Neutrophil (primary cell): ENCODE data around the gene LRFN2.

ENCODE experiments used
- H3K27ac ChIP-seq: fragments of 200-600 bp; sonication (generic); 2 replicates; pipeline ENCODE4 v1.5.1; 2016; ENCODE audit warnings: mild to moderate bottlenecking, moderate library complexity
- H3K27me3 ChIP-seq: fragments of 200-600 bp; sonication (generic); 2 replicates; pipeline ENCODE4 v1.6.0; 2016; ENCODE audit warnings: mild to moderate bottlenecking
- H3K36me3 ChIP-seq: fragments of 200-600 bp; sonication (generic); 2 replicates; pipeline ENCODE4 v1.5.1; 2017
- H3K4me1 ChIP-seq, 2 experiments: fragments of 200-600 bp in 1 of 2; sonication (generic) in 1 of 2; 1 replicate in 1 of 2; 2 replicates in 1 of 2; pipeline versions ENCODE4 v1.5.1 to v1.6.1; 2013 to 2016; ENCODE audit warnings: low read depth in 1 of 2, low read length in 1 of 2, mild to moderate bottlenecking in 1 of 2, moderate library complexity in 1 of 2; ENCODE audit not compliant: control insufficient read depth in 1 of 2, insufficient read depth in 1 of 2
- H3K4me3 ChIP-seq, 2 experiments: fragments of 200-600 bp in 1 of 2; sonication (generic) in 1 of 2; 1 replicate in 1 of 2; 2 replicates in 1 of 2; pipeline ENCODE4 v1.5.1; 2013 to 2016; ENCODE audit warnings: low read depth in 1 of 2, low read length in 1 of 2, mild to moderate bottlenecking in 1 of 2, moderate library complexity in 1 of 2
- H3K9me3 ChIP-seq: fragments of 200-600 bp; sonication (generic); 2 replicates; pipeline ENCODE4 v1.5.1; 2016
- TF ChIP-seq, protein P1 (sequence below): fragments of 200-600 bp; sonication (generic); IDR thresholded peaks from 2 replicates; pipeline ENCODE4 v1.5.1; 2016; ENCODE audit warnings: antibody characterized with exemption

Gene LRFN2

GRCh38 chr6:40359808-40360207, 227.4 kb downstream of the LRFN2 start:
- TF ChIP-seq, protein P1, sequence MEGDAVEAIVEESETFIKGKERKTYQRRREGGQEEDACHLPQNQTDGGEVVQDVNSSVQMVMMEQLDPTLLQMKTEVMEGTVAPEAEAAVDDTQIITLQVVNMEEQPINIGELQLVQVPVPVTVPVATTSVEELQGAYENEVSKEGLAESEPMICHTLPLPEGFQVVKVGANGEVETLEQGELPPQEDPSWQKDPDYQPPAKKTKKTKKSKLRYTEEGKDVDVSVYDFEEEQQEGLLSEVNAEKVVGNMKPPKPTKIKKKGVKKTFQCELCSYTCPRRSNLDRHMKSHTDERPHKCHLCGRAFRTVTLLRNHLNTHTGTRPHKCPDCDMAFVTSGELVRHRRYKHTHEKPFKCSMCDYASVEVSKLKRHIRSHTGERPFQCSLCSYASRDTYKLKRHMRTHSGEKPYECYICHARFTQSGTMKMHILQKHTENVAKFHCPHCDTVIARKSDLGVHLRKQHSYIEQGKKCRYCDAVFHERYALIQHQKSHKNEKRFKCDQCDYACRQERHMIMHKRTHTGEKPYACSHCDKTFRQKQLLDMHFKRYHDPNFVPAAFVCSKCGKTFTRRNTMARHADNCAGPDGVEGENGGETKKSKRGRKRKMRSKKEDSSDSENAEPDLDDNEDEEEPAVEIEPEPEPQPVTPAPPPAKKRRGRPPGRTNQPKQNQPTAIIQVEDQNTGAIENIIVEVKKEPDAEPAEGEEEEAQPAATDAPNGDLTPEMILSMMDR = no peak

GRCh38 chr6:40358473-40359460, 228.4 kb downstream of the LRFN2 start:
- Histone ChIP-seq H3K9me3 (no peaks in the 10 kb centered on the region), H3K27me3 (no peaks in the 10 kb centered on the region), H3K36me3 (no peaks in the 10 kb centered on the region), H3K4me3 (no peak overlapping the region), H3K4me1 (no peaks in the 10 kb centered on the region), H3K27ac (no peak overlapping the region)
- TF ChIP-seq, protein P1 = no peak

More at GRCh38 chr6:40359808-40360207, 227.4 kb downstream of the LRFN2 start:
- no peak overlapping the region for H3K27ac ChIP-seq
- no peak overlapping the region for H3K4me3 ChIP-seq
- H3K9me3 ChIP-seq = no peaks in the 10 kb centered on the region
- H3K4me1 ChIP-seq = no peaks in the 10 kb centered on the region
- no peaks in the 10 kb centered on the region for H3K27me3 ChIP-seq
- H3K36me3 ChIP-seq = no peaks in the 10 kb centered on the region

- Histone ChIP-seq H3K27me3 (no peaks in the 10 kb centered on the region), H3K36me3 (no peaks in the 10 kb centered on the region), H3K9me3 (no peaks in the 10 kb centered on the region), H3K4me3 (no peak overlapping the region), H3K4me1 (no peaks in the 10 kb centered on the region), H3K27ac (no peak overlapping the region)
- TF ChIP-seq, protein P1 = no peak
Observed at GRCh38 chr6:40356242-40356910, 230.8 kb downstream of the LRFN2 start.

DNA sequence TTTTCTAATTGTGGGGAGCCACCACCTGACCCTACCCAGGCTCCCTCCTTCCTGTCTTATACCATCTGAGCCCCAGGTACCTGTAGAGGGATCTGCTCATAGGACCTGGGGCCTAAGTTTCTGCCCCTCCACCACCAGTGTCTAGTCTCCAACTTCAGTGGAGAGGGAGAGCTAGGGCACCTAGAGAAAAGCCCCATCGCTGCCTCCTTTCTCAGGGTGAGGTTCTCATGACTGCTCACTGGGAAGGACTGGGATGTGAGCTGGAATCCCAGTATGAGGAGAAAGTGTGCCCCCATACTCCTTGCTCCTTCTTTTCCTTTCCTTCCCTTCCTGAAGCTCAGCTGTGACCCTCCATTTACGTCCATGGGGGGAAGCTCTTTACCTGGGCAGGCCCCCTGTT, 231.6 kb downstream of the LRFN2 start:
- H3K27me3 ChIP-seq = no peaks in the 10 kb centered on the region
- no peaks in the 10 kb centered on the region for H3K4me1 ChIP-seq
- TF ChIP-seq, protein P1 = no peak
- no peak overlapping the region for H3K27ac ChIP-seq
- H3K9me3 ChIP-seq = no peaks in the 10 kb centered on the region
- no peak overlapping the region for H3K4me3 ChIP-seq
- H3K36me3 ChIP-seq = no peaks in the 10 kb centered on the region

DNA sequence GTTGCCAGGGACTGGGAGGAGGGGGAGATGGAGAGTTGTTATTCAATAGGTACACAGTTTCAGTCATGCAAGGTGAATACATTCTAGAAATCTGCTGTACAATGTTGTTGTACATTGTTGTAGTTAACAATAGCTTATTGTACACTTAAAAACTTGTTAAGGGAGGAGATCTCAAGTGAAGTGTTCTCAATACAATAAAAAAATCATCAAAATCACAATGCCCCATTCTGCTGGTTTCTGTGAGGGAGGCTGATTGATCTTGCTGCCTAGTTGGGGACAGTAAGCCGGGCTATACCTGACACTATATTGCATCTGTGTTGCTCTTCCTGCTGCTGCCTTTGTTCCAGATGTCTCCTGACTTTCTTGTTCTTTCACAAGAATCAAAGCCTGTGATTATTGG, 232.1 kb downstream of the LRFN2 start:
- TF ChIP-seq, protein P1 = no peak
- Histone ChIP-seq H3K4me1 (no peaks in the 10 kb centered on the region), H3K27me3 (no peaks in the 10 kb centered on the region), H3K36me3 (no peaks in the 10 kb centered on the region), H3K4me3 (no peak overlapping the region), H3K27ac (no peak overlapping the region), H3K9me3 (no peaks in the 10 kb centered on the region)
